ENCODE results near the gene MYH14. TPM values are rescaled to one million over a fixed set of nuclear protein-coding genes. Genes with fewer than 3 reads are reported as not detected.

Gene MYH14
- total and polyA plus RNA-seq, 2 experiments from 2014 or later: 1.8 to 3.0 TPM

GRCh38 chr19:50311723-50312635, 108.6 kb downstream of the MYH14 start:
- Histone ChIP-seq H3K4me1 (ENCODE audit: low read depth) (peaks cover 11% of the 10 kb centered on the region), H3K27ac (no peak overlapping the region), H3K27me3 (no peaks in the 10 kb centered on the region), H3K9me3 (ENCODE audit: low read depth) (no peaks in the 10 kb centered on the region), H3K36me3 (no peaks in the 10 kb centered on the region), H3K4me3 (peak overlapping the region; percentile 33)
- DNase-seq (ENCODE audit: low read depth in 1 of 2, low spot score in 1 of 2): peak; percentile 38 to 84
- TF ChIP-seq CTCF (IDR thresholded peaks at IDR 0.05; ENCODE audit: low read depth, low read length): peak; percentile 3

GRCh38 chr19:50312967-50313811, 109.8 kb downstream of the MYH14 start:
- no peak for TF ChIP-seq CTCF (IDR thresholded peaks at IDR 0.05; ENCODE audit: low read depth, low read length)
- DNase-seq (ENCODE audit: low read depth in 1 of 2, low spot score in 1 of 2): no peak
- Histone ChIP-seq H3K36me3 (no peaks in the 10 kb centered on the region), H3K27me3 (no peaks in the 10 kb centered on the region), H3K9me3 (ENCODE audit: low read depth) (no peaks in the 10 kb centered on the region), H3K4me3 (peak overlapping the region; percentile 33), H3K27ac (no peak overlapping the region), H3K4me1 (ENCODE audit: low read depth) (peaks cover 11% of the 10 kb centered on the region)

GRCh38 chr19:50313812-50314536, 110.6 kb downstream of the MYH14 start:
- Histone ChIP-seq H3K27me3 (no peaks in the 10 kb centered on the region), H3K36me3 (no peaks in the 10 kb centered on the region), H3K4me1 (ENCODE audit: low read depth) (peaks cover 11% of the 10 kb centered on the region), H3K4me3 (peak overlapping the region; percentile 31), H3K9me3 (ENCODE audit: low read depth) (no peaks in the 10 kb centered on the region), H3K27ac (no peak overlapping the region)
- TF ChIP-seq CTCF (IDR thresholded peaks at IDR 0.05; ENCODE audit: low read depth, low read length): no peak
- DNase-seq (ENCODE audit: low read depth in 1 of 2, low spot score in 1 of 2): peak in 1 of 2 donors; percentile 25

- no peaks in the 10 kb centered on the region for H3K9me3 ChIP-seq (ENCODE audit: low read depth)
- H3K4me3 ChIP-seq: peak overlapping the region; percentile 31
- no peaks in the 10 kb centered on the region for H3K36me3 ChIP-seq
- DNase-seq (ENCODE audit: low read depth in 1 of 2, low spot score in 1 of 2): peak in 1 of 2 donors; percentile 28
- peak overlapping the region; percentile 80 for H3K27ac ChIP-seq
- H3K27me3 ChIP-seq: no peaks in the 10 kb centered on the region
- H3K4me1 ChIP-seq (ENCODE audit: low read depth): peaks cover 11% of the 10 kb centered on the region
- no peak for TF ChIP-seq CTCF (IDR thresholded peaks at IDR 0.05; ENCODE audit: low read depth, low read length)
Observed at GRCh38 chr19:50314724-50315708, 111.6 kb downstream of the MYH14 start.

Measured in cardiac muscle cell (in vitro differentiated cells and primary cell).